SKM-1 treated with dmso at 0.1 percent for 144 hours (cell line): ENCODE measurements around the gene USP21.
A peak's percentile ranks its signal among the peaks of the same experiment; 100 is the strongest.

Experiments
- DNase-seq: peaks from one replicate; lab custom pipeline; 2025; ENCODE audit not compliant: unreplicated experiment; lab: John Stamatoyannopoulos, UW

Gene USP21

DNA sequence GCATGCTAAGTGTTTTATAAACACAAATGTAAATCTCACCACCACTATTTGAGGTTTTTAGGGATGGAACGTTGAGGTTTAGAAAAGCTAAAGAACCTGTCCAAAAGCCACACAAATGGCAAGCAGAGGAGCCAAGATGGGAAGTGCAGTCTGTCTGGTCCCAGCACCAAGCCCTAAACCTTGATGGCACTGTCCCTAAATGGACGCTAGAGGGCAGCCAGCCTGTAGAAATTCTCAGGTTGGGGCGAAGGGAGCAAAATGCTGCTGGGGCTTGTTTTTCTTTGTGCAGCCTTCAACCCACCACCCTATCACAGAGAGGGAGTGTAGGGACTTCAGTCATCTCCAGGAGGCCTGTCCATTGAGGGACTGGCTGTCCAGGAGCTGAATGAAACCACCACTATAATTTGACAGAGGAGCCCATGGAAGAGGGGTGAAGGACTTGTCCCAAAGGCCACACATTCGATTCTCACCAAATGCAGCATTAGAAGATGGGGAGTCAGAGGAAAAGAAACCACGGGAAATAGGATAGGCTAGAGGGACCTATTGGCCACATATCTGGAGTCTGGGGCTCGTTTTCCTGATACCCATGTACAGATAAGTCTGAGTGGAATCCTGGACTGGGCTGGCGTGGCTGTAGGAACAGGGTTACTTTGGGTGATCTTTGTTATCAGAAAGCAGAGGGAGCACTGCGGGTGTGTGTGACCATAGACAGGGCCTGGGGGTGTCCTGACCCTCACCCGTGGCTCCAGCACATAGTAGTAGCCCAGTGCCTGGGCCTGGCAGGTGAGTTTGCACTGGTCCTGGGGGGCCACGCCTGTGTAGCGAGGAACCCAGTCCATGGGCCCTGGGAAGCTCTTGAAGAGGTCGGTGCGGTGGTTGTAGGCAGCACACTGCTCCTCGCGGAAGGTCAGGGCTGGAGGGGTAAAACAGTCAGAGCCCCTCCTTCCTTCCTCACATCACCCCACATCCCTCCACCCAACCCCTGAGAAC is 33.5 kb downstream of the USP21 start:
- DNase-seq = peak; percentile 90

DNA sequence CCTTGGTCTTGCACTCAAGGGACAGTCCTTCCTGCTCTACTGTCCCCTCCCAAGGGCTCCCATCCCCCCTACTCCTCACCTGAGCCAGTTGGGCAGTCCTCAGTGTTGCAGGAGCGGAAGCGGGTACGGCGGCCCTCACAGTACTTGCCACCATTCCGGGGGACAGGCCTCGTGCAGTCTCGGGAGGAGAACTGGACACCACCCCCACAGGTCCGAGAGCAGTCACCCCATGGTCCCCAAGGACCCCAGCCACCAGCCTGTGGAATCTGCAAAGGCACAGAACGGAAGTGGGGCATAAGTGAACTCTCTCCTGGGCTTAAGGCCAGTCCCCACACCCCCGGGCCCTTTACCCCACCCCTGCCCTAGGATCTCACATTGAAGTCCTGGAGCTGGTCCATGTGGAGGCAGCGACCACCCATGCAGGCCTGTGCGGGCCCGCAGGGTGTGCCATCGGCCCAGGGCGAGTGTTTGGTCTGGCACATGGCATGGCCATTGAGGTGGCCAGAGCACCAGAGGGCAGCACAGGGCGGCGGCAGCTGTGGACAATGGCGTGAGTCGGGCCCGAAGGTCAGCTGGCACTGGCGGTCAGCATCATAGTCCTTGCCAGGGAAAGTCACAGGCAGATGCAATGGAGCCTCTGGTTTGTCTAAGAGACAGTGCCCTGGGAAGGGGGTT is 34.4 kb downstream of the USP21 start:
- no peak for DNase-seq

GRCh38 chr1:161195171-161195570 is 35.9 kb downstream of the USP21 start:
- peak; percentile 43 for DNase-seq

DNA sequence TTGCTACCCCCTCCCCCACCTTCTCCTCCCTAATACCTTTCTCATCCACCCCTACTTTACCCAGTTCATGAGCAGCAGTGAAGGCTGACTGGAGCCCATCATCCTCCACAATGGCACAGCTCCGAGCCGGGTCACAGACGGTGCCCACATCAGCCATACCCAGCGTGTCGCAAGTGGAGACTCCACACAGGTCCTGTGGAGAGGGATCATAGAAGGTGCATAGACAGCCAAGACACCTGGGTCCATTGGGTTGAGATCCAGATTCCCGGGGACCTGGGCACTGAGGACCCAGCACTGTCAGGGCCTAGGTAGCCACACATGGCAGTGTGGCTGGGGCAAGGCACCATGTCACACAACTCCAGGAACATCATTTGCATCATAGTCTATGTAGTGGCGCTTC is 36.8 kb downstream of the USP21 start:
- no peak for DNase-seq

- DNase-seq = no peak
These were observed 37.5 kb downstream of the USP21 start for GRCh38 chr1:161196521-161197451.

DNA sequence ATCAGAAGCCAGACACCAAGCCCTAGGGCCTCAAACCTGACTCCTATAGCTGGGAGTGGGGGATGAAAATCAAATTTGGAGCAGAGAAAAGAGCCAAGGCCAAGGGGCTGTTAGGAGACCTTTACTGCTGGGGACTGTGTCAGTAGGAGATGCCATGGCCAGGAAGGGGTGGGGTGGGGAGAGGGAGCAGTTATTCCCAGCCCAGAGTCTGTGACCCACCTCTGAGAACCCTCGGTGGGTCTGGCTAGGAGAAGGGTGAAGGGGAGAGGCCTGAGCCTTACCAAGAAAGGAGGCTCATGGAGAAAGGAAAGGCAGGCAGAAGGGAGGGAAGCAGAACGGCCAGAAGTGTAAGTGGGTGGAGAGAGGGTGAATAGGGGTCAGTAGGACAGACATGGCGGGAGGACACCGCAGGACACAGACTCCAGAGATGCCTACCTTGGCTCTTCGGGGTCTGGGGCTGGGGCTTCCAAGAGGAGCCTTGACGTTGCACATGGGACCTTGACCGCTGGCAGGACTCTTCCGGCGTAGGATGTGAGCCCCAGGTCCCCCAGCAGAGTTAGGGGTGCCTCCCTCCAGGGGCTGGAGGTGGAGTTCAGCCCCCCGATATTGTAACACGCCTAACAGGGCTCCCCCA is 38.4 kb downstream of the USP21 start:
- no peak for DNase-seq

- no peak for DNase-seq
These were observed 39.0 kb downstream of the USP21 start for GRCh38 chr1:161198194-161198896.

GRCh38 chr1:161198897-161199431 is 39.7 kb downstream of the USP21 start, which contains the start of gene ADAMTS4:
ADAMTS4 (minus strand) TSS chr1:161199054; CDS start chr1:161198627, 427 bp downstream.
- DNase-seq = no peak

DNA sequence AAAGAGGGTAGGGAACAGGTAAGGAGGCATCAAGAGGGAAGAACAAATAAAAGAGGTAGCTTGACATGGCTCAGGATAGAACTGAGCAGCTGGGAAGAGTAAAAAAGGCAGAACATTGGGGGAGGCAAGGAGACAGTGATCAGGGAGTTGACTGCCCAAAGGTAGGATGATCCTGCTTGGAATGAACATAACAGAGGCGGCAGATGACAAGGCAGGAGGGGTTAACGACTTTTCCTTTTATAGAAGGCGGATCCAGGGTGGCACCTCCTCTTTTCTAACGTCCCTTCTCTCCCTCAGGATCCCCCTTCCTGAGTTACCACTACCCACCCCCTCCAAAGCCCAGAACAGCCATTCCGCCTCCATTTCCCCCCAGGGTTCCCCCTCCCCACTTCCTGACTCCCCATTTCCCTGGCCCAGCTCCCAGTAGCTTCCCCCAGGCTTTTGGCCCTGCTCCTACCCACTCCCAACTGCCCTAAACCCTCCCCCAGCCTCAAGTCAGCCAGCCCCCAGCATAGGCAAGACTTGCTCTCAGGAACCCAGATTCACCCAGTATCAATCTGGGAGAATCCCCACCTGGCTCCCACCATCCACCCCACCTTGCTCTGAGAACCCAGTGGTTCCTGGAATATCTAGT is 40.3 kb downstream of the USP21 start:
- DNase-seq = no peak

- DNase-seq = no peak
These were observed 41.2 kb downstream of the USP21 start for GRCh38 chr1:161200421-161200991.

DNA sequence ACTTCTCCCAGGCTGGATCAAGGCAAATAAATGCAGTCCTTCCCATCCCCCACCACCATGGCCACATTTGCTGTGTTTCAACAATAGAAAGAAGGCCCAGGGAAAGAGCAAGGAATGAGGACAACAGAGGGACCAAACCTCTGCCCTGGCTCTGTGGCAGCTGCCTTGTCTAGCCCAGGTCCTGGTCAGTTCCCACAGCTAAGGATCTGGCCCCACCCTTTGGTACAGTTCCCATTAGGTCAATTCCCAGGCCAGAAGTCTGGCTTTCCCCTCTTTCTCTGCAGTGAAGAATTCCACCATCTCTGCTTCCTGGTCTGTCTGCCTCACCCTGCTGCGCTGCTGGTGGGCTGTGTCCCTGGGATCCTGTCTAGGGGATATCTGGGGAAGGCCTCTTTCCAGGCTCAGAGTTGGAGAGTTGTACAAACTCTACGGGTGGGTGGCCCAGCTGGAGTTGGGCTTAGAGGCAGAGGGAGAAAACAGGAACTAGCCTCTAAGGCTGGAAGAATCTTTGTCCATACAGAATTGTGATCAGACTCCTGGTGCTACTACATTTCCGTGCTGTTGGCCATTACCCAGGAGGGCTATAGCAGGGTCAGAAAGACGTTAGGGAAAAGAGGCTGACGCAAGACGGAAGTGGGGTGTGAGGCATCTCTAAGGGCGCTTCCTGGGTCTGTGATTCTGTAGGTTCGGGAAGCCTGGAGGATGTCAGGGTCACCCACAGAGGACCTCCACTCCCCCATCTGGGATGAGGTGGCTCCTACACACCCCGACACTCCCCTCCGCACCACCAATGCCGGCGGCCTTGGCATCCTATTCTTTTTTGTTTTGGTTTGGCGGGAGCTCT is 41.9 kb downstream of the USP21 start:
- peak; percentile 68 for DNase-seq

GRCh38 chr1:161201836-161202712 is 42.8 kb downstream of the USP21 start, which contains the start of gene NDUFS2:
NDUFS2 (plus strand) TSS chr1:161202367; CDS start chr1:161202386, 19 bp downstream.
- peak; percentile 99 for DNase-seq

GRCh38 chr1:161206411-161207140 is 47.3 kb downstream of the USP21 start:
- no peak for DNase-seq

DNA sequence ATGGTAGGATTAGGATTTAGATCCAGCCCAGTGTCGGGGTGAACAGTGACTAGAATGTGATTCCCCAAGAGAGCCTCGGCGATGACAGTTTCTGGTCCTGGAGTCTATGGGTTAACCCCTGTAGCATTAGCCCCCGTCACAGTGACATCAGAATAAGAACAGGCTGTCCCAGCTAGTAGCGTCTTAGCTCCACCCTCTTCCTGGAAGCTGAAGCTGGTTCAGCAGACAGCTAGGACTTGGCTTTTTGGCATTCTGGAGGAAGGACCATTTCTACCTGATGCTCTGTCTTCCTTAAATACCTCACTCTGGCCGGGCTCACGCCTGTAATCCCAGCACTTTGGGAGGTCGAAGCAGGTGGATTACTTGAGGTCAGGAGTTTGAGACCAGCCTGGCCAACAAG is 47.9 kb downstream of the USP21 start:
- DNase-seq = no peak

DNA sequence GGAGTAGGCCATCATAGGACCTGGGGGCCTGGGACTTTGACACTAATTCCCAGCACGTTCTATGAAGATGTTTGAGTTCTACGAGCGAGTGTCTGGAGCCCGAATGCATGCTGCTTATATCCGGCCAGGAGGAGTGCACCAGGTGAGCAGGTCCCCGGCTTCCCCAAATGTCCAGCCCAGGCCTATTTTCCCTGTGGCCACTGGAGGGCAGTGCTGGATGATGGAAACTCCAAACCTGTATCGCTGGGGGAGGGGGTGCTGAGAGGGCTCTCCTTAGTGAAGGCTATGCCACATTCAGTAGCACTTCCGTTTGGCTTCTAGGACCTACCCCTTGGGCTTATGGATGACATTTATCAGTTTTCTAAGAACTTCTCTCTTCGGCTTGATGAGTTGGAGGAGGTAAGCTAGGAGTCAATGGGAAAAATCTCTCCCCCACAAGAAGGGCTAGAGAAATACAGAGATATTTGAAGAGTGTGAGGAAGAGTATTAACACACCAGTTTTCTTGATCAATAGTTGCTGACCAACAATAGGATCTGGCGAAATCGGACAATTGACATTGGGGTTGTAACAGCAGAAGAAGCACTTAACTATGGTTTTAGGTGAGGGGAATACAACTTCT is 50.6 kb downstream of the USP21 start:
- peak; percentile 86 for DNase-seq

GRCh38 chr1:161214369-161214768 is 55.1 kb downstream of the USP21 start:
- peak; percentile 74 for DNase-seq
